GM18951 (cell line): ENCODE results near the gene LCN12.

Experiments
- POLR2A ChIP-seq: IDR thresholded peaks from 4 replicates; pipeline ENCODE4 v1.6.1; 2011; ENCODE audit warnings: mild to moderate bottlenecking; ENCODE audit not compliant: insufficient read length, insufficient read depth; ENCODE audit errors: extremely low read depth
- in situ Hi-C: fragments of 300-500 bp; cut with MboI; formaldehyde crosslinking; loops from one replicate; pipeline ENCODE4 v1.12.0; 2022; ENCODE audit warnings: low sequenced_read_pairs, mixed read lengths, inconsistent platforms; ENCODE audit not compliant: unreplicated experiment

The LCN12 gene, protein sequence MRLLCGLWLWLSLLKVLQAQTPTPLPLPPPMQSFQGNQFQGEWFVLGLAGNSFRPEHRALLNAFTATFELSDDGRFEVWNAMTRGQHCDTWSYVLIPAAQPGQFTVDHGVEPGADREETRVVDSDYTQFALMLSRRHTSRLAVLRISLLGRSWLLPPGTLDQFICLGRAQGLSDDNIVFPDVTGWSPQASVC

GRCh38 chr9:136951541-136952320 lies at the start of gene LCN12:
Gene LCN12, plus strand, starts transcription at chr9:136952273. Its CDS starts 55 bp downstream, at chr9:136952328.
- in situ Hi-C loops, result no loop called here
- TF ChIP-seq POLR2A, result no peak

- in situ Hi-C loops, result no loop called here
- TF ChIP-seq POLR2A, result no peak
These were observed 49.0 kb upstream of the LCN12 start for GRCh38 chr9:136903041-136903554.

- in situ Hi-C loops, result no loop called here
These were observed 45.8 kb upstream of the LCN12 start for GRCh38 chr9:136906266-136906665.

DNA sequence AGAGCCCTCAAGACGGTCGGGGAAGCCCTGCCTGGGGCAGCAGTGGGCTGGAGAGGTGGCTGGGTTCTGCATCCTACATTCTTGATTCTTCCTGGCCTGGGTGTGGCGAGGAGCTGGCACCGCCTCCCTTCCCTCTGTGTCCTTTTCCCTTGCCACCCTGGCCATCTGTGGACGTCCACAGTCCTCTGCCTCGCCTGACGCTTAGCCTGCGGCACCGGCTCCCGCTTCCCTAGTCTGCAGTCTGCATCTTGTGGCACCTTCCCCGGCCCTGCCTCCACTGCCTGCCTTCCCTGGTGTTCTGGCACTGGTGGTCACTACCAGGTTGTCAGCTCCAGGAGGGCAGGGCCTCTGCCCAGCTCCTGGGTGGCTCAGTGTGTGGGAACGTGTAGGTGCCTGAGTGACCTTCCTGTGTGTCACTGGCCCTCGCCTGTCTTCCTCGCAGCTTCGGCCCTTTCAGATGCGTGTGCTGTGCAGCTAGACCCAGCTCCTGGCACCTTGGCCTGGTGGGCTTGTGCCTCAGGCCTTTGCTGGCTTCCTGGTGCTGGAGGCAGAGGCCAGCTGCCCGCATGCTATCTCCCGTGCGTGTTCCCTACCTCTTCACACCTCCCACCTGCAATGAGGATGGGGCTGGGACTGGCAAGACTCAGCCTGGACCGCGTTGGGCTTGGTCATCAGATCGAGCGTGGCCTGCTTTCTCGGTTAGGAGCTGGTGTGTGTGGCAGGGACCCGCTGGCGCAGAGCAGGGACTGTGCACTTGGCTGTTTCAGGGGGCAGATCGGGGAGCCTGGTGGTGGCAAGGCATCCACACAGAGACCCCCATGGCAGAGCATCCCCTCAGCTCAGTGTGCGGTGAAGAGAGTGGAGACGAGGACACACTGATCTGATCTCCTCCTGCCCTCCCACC lies 44.8 kb upstream of the LCN12 start:
- TF ChIP-seq POLR2A, result no peak
- in situ Hi-C loops, result no loop called here

More at GRCh38 chr9:136906266-136906665, 45.8 kb upstream of the LCN12 start:
- TF ChIP-seq POLR2A, result no peak

- no peak for TF ChIP-seq POLR2A
- in situ Hi-C loops, result no loop called here
These were observed 41.7 kb upstream of the LCN12 start for GRCh38 chr9:136910197-136910900.

- no peak for TF ChIP-seq POLR2A
These were observed 41.2 kb upstream of the LCN12 start for GRCh38 chr9:136910901-136911245.

GRCh38 chr9:136913701-136914438 lies 38.2 kb upstream of the LCN12 start:
- in situ Hi-C loops, result no loop called here

More at GRCh38 chr9:136910901-136911245, 41.2 kb upstream of the LCN12 start:
- in situ Hi-C loops, result no loop called here

GRCh38 chr9:136915632-136916329 lies 36.3 kb upstream of the LCN12 start:
- TF ChIP-seq POLR2A, result no peak
- in situ Hi-C loops, result no loop called here

More at GRCh38 chr9:136913701-136914438, 38.2 kb upstream of the LCN12 start:
- no peak for TF ChIP-seq POLR2A

GRCh38 chr9:136916330-136917184 lies 35.5 kb upstream of the LCN12 start:
- no peak for TF ChIP-seq POLR2A
- in situ Hi-C loops, result no loop called here

GRCh38 chr9:136917902-136918301 lies 34.2 kb upstream of the LCN12 start:
- TF ChIP-seq POLR2A, result no peak
- in situ Hi-C loops, result no loop called here
